ENCODE results near the gene CLINT1.

CLINT1 gene

DNA sequence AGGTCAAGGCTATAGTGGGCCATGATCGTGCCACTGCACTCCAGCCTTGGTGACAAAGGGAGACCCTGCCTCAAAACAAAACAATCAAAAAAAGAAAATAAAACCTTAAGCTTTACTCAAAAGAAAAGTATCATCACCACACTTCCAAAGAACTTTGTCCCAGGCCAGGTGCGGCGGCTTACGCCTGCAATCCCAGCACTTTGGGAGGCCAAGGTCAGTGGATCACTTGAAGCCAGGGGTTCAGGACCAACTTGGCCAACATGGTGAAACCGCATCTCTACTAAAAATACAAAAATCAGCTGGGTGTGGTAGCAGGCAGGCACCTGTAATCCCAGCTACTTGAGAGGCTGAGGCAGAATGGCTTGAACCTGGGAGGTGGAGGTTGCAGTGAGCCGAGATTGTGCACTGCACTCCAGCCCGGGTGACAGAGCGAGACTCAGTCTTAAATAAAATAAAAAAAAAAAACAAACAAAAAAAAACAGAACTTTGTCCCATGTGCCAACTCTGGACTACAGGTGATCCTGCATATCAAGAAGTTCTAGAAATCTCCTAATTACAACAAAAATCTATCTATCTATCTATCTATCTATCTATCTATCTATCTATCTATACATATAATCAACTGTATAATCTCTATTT, 19.7 kb downstream of the CLINT1 start:
- Mint-ChIP-seq H3K9me3 (no peaks in the 10 kb centered on the region), H3K4me1 (peaks cover 35% of the 10 kb centered on the region), H3K36me3 (peaks cover 5% of the 10 kb centered on the region), H3K27me3 (no peaks in the 10 kb centered on the region), H3K4me3 (no peak overlapping the region), H3K27ac (no peak overlapping the region)

DNA sequence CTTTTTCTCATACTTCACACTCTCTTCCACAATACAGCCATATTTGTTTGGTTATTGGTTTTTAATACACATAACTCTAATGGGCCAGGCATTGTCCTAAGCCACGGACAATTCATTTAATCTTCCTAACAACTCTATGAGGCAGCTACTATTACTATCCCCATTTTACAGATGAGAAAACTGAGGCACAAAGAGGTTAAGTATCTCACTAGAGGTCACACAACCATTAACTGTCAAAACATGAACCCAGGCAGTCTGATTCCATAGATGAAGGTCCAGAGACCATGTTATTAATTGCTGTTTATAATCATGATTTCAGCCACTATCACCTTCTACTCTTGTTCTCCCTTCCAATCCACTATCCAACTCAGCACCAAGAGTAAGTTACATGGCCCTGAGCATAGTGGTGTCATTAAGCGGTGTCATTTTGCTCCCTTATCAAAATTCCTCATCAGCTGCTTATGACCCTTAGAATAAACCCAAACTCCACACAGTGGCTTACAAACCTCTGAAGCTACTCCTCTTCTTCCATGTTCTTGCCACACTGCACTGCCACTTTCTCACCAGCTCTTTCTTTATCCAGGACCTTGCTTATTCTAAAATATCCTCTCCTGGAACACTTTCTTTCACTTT, 22.7 kb downstream of the CLINT1 start:
- H3K36me3 Mint-ChIP-seq: peaks cover 2% of the 10 kb centered on the region
- H3K9me3 Mint-ChIP-seq: no peaks in the 10 kb centered on the region
- no peaks in the 10 kb centered on the region for H3K27me3 Mint-ChIP-seq
- peaks cover 41% of the 10 kb centered on the region for H3K4me1 Mint-ChIP-seq
- H3K27ac Mint-ChIP-seq: no peak overlapping the region
- no peak overlapping the region for H3K4me3 Mint-ChIP-seq

DNA sequence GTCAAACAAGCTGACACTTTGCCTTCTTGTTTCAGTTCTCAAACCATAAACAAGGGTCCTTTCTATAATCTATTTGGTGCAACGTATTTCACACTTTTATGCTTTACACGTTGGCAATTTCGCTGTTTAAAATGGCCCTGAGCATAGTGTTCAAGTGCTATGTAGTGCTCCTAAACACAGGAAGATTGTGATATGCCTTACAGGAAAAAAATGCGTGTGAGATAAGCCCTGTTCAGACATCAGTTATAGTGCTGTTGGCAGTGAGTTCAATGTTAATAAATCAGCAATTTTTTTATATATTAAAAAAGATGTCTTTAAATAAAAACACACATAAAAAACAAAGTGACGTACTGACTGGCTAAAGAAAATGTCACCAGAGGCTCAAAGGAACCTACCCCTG, 23.9 kb downstream of the CLINT1 start:
- peaks cover 39% of the 10 kb centered on the region for H3K4me1 Mint-ChIP-seq
- no peaks in the 10 kb centered on the region for H3K27me3 Mint-ChIP-seq
- no peak overlapping the region for H3K4me3 Mint-ChIP-seq
- no peak overlapping the region for H3K27ac Mint-ChIP-seq
- H3K36me3 Mint-ChIP-seq: peaks cover 2% of the 10 kb centered on the region
- no peaks in the 10 kb centered on the region for H3K9me3 Mint-ChIP-seq

DNA sequence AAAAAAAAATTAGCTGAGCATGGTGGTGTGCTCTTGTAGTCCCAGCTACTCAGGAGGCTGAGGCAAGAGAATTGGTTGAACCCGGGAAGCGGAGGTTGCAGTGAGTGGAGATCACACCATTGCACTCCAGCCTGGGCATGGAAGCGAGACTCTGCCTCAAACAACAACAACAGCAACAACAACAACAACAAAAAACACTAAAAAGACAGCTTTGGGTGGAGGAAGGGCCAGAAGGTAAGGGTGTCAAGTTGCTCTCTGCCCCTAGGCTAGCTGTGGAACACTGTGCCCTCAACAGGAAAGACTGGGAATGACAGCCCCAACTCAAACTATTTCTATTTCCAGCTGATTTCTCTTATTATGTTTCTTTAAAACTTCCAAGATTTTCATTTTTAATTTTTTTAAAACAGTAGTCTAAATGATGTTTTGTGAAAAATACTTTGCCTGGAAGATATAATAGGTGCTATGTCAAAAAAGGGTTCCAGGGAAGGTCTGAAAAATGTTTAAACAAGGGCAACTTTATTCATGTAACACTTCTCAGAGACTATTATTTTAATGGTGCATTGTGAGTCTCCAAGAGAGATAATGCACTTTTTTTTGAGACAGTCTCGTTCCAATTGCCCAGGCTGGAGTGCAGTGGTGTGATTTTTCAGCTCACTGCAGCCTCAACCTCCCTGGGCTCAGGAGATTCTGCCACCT, 29.9 kb downstream of the CLINT1 start:
- no peaks in the 10 kb centered on the region for H3K27me3 Mint-ChIP-seq
- peaks cover 68% of the 10 kb centered on the region for H3K4me1 Mint-ChIP-seq
- H3K27ac Mint-ChIP-seq: no peak overlapping the region
- peaks cover 4% of the 10 kb centered on the region for H3K36me3 Mint-ChIP-seq
- H3K9me3 Mint-ChIP-seq: no peaks in the 10 kb centered on the region
- no peak overlapping the region for H3K4me3 Mint-ChIP-seq

DNA sequence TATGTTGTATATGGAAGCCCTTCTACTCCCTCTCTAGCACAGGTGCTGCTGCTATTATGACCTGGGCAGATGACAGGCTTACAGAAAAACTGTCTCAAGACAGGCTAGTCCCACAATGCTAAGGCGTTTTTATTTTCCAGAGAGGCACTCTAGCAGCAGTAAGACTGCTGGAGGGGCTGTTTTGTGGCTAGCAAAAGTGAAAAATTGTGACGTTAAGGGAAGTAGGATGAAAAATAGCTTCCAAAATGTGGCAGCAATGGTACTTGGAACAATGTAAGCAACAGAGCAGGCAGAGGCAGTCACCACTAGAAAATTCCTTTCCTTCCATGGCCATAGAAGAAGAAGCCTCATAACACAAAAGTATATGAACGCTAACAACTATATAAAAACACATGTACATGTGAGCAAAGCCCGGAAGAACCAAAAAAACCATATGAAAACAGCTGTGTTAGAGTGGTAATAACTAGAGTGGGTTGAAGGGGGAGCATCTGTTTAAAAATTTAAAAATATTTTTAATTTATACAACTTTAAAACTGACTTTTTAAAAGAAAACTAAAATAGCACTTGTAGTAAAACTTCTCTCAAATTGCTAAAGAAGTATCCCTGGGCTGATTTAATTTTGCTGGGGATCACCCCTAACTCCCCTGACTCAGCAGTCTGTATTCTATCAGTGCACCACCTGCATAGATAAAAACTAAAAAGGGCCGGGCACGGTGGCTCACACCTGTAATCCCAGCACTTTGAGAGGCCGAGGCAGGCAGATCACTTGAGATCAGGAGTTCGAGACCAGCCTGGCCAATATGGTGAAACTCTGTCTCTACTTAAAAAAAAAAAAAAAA, 30.6 kb downstream of the CLINT1 start:
- Mint-ChIP-seq H3K4me1 (peaks cover 63% of the 10 kb centered on the region), H3K36me3 (peaks cover 4% of the 10 kb centered on the region), H3K4me3 (no peak overlapping the region), H3K27me3 (no peaks in the 10 kb centered on the region), H3K9me3 (no peaks in the 10 kb centered on the region), H3K27ac (peak overlapping the region; percentile 8)

DNA sequence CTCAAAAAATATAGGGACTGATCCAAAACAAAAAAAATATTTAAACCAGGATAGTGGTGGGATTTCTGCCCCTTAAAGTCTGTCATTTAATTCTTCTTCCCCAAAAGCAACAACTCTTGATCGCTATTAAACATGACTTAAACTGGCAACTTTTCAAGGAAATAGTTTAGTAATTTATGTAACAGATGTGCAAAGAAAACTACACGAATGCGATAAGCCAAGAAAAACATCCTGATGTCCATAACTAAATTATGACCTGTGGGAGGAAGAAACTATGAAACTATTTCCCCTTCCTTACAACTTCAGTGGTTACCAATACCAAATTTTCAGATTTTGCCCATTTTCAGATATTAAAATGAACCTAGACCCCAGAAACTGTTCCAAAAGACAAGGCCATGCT, 31.5 kb downstream of the CLINT1 start:
- Mint-ChIP-seq H3K27ac (no peak overlapping the region), H3K9me3 (no peaks in the 10 kb centered on the region), H3K27me3 (no peaks in the 10 kb centered on the region), H3K4me3 (no peak overlapping the region), H3K4me1 (peaks cover 63% of the 10 kb centered on the region), H3K36me3 (peaks cover 5% of the 10 kb centered on the region)

DNA sequence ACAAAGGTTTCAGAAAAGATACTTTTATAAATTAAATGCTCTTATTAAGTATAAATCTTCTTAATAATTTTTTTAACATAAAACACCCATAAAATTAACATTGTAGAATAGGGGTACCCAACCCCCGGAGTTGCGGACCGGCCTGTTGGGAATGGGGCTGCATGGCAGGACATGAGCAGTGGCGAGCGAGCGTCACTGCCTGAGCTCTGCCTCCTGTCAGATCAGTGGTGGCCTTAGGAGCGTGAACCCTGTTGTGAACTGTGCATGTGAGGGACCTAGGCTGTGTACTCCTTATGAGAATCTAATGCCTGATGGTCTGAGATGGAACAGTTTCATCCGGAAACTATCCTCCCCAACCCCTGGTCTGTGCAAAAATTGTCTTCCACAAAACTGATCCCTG, 35.3 kb downstream of the CLINT1 start:
- no peaks in the 10 kb centered on the region for H3K9me3 Mint-ChIP-seq
- H3K36me3 Mint-ChIP-seq: peaks cover 9% of the 10 kb centered on the region
- no peaks in the 10 kb centered on the region for H3K27me3 Mint-ChIP-seq
- no peak overlapping the region for H3K27ac Mint-ChIP-seq
- no peak overlapping the region for H3K4me3 Mint-ChIP-seq
- H3K4me1 Mint-ChIP-seq: peaks cover 70% of the 10 kb centered on the region

DNA sequence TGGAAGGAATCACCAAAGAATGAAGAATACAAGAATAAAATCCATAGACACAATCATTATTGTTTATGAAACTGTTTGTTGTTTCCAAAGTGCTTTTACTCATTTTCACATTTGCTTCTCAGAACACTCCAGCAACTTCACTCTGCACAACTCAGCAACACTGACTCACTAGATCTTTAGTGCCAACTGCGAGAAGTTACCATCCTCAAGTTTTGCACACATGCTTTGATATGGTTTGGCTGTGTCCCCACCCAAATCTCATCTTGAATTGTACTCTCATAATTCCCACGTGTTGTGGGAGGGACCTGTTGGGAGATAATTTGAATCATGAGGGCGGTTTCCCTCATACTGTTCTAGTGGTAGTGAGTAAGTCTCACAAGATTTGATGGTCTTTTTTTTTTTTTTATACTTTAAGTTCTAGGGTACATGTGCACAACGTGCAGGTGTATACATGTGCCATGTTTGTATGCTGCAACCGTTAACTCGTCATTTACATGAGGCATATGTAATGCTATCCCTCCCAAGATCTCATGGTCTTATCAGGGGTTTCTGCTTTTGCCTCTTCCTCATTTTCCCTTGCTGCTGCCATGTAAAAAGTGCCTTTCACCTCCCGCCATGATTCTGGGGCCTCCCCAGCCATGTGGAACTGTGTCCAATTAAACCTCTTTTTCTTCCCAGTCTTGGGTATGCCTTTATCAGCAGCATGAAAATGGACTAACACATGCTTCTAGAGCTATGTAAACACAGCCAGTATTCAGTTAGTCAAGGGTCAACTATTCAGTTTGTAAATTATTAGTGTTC, 36.9 kb downstream of the CLINT1 start:
- Mint-ChIP-seq H3K9me3 (no peaks in the 10 kb centered on the region), H3K27me3 (no peaks in the 10 kb centered on the region), H3K27ac (peak overlapping the region; percentile 14), H3K4me3 (no peak overlapping the region), H3K36me3 (peaks cover 9% of the 10 kb centered on the region), H3K4me1 (peaks cover 59% of the 10 kb centered on the region)

DNA sequence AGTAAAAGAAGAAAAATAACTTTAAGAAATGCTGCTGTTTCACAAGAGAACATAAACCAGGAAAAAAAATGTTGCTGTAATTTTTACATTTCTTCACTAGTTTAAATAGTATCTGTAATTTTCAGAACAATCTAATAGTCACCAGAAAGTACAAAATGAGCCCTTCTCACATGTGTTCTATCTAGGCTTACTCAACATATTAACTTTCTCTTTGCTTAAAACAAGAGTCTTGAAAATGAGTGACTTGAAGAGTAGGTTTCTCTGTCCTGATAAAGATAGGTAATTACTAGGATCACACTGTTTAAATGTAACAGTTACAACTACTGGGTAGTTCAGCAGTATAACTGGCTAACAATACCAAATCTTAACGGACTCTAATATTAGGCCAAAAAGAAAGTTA, 37.5 kb downstream of the CLINT1 start:
- H3K9me3 Mint-ChIP-seq: no peaks in the 10 kb centered on the region
- no peak overlapping the region for H3K4me3 Mint-ChIP-seq
- H3K27ac Mint-ChIP-seq: peak overlapping the region; percentile 76
- peaks cover 59% of the 10 kb centered on the region for H3K4me1 Mint-ChIP-seq
- peaks cover 9% of the 10 kb centered on the region for H3K36me3 Mint-ChIP-seq
- no peaks in the 10 kb centered on the region for H3K27me3 Mint-ChIP-seq

DNA sequence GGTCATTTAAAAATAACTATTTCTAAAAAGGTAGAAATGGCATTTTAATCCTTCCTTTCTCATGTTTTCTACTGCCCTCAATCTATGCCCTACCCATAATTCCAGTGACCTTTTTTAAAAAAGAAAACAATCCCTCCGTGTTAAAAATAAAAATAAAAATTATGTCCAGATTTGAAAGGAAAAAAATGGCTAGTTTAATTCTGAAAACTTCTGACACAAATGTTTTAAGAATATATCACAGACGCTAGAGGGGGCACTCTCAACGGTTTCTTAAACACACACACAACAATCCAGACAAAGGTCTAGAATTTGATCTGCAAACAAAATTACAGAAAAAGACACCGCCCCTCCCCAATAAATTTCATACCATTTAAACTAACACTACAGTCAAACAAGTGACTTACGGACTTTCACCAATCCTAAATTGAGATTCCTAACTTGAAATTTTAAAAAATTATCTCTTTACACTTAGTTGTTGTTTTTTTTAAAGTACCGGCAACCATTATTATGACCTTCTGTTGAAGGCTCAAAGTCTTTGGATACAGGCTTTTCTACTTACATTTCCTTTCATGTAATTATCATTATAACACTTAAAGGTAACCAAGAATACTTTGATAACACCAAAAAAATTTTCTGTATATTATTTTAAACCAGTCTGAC, 38.2 kb downstream of the CLINT1 start:
- Mint-ChIP-seq H3K27ac (peak overlapping the region; percentile 55), H3K36me3 (peaks cover 9% of the 10 kb centered on the region), H3K4me1 (peaks cover 52% of the 10 kb centered on the region), H3K9me3 (no peaks in the 10 kb centered on the region), H3K27me3 (no peaks in the 10 kb centered on the region), H3K4me3 (no peak overlapping the region)

DNA sequence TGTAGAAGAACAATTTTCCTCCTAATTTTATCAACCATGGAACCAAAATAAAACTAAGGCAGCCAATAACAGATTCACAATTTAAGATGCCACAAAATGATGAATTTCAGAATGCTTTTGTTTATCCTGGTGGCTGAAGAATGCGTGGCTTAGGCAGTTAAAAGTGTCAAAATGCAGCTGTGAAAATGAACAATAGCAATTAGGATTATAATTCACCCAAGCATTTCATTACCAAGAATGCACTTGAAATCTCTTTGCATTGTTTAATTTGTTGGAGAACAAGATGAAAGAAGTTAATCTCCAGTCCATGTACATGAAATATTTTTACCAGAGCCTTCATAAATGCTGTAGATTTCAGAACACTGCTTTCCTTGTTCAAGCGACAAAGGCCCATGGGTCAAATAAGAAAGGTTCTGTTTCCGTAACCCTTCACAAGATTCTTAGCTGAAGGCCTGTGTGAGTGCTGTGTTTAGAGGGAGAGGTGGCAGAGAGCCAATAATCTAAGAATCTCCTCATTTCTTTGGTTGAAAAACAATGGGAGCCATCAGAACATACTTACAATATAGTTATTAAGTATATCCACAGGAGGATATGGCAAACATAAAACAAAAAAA, 39.3 kb downstream of the CLINT1 start:
- peaks cover 45% of the 10 kb centered on the region for H3K4me1 Mint-ChIP-seq
- no peak overlapping the region for H3K4me3 Mint-ChIP-seq
- peak overlapping the region; percentile 59 for H3K27ac Mint-ChIP-seq
- no peaks in the 10 kb centered on the region for H3K27me3 Mint-ChIP-seq
- no peaks in the 10 kb centered on the region for H3K9me3 Mint-ChIP-seq
- H3K36me3 Mint-ChIP-seq: peaks cover 9% of the 10 kb centered on the region

DNA sequence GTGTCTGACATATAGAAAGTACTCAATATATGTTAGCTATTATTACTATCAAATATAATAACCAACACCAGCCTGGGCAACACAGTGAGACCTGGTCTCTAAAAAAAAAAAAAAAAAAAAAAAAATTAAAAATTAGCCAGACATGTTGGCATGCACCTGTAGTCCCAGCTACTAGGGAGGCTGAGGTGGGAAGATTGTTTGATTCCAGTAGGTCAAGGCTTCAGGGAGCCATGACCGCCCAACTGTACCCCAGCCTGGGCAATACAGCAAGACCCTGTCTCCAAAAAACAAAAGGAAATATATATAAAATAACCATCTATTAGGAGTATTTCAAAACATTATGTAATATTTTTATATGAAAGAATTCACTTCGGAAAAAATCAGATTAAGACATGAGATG, 40.6 kb downstream of the CLINT1 start:
- Mint-ChIP-seq H3K27me3 (no peaks in the 10 kb centered on the region), H3K36me3 (peaks cover 6% of the 10 kb centered on the region), H3K9me3 (no peaks in the 10 kb centered on the region), H3K4me3 (no peak overlapping the region), H3K4me1 (peaks cover 39% of the 10 kb centered on the region), H3K27ac (no peak overlapping the region)

DNA sequence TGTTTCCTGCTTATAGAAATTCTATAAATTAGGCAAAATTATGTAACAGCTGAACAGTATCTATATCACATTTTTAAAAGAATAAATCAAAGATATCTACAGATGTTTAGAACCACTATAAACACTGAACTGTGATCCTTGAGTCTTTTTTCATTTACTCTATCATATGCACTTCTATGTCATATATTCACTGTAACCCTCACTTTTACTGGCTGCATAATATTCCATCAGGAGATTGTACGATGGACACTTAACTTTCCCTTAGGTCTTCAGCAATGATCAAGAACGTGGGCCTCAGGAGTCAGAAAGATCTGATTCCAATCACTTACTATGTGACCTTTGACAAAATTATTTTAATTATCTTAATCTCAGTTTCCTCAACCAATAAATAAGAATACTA, 41.0 kb downstream of the CLINT1 start:
- peaks cover 35% of the 10 kb centered on the region for H3K4me1 Mint-ChIP-seq
- H3K4me3 Mint-ChIP-seq: no peak overlapping the region
- no peaks in the 10 kb centered on the region for H3K27me3 Mint-ChIP-seq
- no peak overlapping the region for H3K27ac Mint-ChIP-seq
- H3K36me3 Mint-ChIP-seq: peaks cover 8% of the 10 kb centered on the region
- no peaks in the 10 kb centered on the region for H3K9me3 Mint-ChIP-seq

DNA sequence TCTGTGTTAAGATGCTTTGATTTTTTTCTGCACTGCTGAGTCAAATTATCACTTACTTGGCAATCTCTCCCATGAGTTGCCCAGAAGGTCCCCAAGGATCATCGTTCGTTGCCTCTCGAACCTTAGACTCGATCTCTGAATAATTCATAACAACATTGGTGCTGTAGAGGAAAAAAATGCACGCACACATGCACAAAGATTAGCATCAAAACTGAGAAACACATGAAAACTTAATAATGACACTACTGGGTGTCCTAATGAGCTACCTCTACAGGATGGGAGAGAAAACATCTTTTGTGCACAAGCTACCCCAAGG, 41.6 kb downstream of the CLINT1 start:
- H3K4me3 Mint-ChIP-seq: no peak overlapping the region
- peaks cover 7% of the 10 kb centered on the region for H3K36me3 Mint-ChIP-seq
- H3K27ac Mint-ChIP-seq: no peak overlapping the region
- peaks cover 32% of the 10 kb centered on the region for H3K4me1 Mint-ChIP-seq
- H3K27me3 Mint-ChIP-seq: no peaks in the 10 kb centered on the region
- no peaks in the 10 kb centered on the region for H3K9me3 Mint-ChIP-seq

Data from activated naive CD4-positive, alpha-beta T cell treated with anti-CD3 and anti-CD28 coated beads, Interleukin-2, amount 50 U/mL, for 24 hours (primary cell).